GM19324 (cell line): ENCODE data around the gene IST1.

Source experiments
- ATAC-seq: cut with Tn5 transposase; IDR thresholded peaks from one replicate; pipeline ENCODE4 v1.9.1; 2021; ENCODE audit warnings: mild to moderate bottlenecking, moderate library complexity; ENCODE audit not compliant: unreplicated experiment, low FRiP score

The IST1 gene

DNA sequence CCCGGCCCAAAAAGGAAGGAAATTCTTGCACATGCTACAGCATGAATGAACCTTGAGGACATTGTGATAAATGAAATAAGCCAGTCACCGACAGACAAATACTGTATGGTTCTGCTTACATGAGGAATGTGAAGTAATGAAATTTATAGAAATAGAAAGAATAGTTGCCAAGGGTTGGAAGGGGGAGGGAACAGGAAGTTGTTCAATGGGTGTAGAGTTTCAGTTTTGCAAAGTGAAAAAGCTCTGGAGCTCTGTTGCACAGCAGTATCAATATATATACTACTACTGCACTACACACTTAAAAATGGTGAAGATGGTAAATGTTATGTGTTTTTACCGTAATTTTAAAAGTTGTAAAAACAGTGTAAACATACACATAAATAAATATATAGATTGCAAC, 61.2 kb downstream of the IST1 start:
- no peak for ATAC-seq

DNA sequence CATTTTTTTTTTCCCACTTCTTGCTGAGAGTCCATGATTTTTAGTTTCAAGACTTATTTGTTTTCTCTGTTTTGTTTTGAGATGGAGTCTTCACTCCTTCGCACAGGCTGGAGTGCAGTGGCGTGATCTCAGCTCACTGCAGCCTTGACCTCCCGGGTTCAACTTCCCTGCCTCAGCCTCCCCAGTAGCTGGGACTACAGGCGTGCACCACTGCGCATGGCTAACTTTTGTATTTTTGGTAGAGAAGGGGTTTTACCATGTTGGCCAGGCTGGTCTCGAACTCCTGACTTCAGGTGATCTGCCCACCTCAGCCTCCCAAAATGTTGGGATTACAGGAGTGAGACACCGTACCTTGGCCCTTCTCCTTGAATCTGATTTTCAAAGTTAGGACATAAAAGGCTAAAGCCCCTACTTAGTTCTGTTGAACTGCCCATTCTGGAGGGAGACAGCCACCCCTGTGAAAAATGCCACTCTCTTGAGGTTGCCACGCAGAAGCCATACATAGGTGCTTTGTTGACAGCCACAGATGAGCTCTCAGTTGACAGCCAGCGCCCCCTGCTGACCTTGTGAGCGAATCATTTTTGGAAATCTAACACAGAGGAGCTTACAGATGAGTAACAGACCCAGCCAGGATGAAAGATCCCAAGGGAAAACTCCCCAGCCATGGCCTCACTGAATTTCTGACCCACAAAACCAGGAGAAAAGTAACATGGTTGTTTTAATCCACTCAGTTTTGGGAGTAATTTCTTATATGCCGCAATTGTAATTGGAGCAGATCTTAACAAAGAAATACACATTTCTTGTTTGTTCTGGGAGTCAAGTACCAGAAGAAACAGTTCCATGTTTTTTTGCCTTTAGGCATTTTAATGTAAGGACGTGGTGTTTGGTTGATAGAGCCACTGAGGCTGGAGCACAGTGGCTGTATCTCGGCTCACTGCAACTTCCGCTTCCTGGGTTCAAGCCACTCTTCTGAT, 66.0 kb downstream of the IST1 start:
- ATAC-seq = no peak

DNA sequence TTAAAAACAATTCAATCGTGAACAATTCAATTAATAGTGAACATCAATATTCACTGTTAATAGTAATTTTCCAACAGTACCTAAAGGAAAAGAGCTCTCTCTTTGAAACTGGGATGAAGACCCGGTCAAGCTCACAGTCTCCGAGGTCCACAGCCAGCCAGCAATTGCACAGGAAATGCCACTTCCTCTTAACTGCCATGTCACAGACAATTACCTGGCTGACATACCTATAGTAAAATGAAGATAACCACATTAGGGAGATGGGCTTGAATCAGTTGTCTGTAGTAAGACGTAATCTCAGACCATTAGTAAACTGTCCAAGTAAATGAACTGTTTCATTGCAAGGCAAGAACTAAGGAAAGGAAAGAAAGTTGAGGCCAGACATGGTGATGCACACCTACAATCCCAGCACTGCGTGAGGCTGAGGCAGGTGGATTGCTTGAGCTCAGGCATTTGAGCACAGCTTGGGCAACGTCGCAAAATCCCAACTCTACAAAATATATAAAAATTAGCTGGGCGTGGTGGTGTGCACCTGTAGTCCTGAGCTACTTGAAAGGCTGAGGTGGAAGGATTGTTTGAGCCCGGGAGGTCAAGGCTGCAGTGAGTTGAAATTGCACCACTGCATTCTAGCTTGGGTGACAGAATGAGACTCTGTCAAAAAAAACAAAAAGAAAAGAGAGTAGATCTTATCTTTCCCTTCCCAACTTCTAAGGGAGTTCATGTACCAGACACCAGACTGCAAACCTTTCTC, 68.0 kb downstream of the IST1 start:
- ATAC-seq = no peak

GRCh38 chr16:71965223-71965622, 69.9 kb downstream of the IST1 start:
- no peak for ATAC-seq

- ATAC-seq = no peak
Observed at GRCh38 chr16:71966932-71967331, 71.6 kb downstream of the IST1 start.

DNA sequence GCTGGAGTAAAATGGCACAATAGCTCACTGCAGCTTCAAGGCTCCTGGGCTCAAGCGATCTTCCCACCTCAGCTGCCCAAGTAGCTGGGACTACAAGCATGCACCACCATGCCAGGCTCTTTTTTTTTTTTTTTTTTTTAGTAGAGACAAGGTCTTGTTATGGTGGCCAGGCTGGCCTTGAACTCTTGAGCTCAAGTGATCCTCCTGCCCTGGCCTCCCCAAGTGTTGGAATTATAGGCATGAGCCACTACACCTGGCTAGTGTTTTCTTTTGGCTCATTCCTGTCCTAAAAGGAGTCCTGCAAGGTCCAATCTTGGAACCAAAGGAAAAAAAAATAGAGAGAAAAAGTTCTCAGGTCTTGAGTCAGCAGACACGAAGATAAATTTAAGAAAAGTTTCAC, 74.0 kb downstream of the IST1 start:
- ATAC-seq = no peak

DNA sequence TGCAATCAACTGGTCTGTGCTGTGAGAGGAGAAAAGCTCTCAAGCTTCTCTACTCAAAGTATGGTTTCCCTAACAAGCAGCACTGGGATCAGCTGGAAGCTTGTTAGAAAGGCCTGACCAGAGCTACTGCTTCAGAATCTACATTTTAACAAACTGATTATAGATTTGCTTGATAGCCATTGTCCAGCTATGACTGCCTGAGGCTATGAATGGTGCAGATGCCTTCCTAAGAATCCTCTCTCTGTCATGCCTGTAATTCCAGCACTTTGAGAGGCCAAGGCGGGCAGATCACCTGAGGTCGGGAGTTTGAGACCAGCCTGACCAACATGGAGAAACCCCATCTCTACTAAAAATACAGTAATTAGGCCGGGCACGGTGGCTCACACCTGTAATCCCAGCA, 76.2 kb downstream of the IST1 start:
- ATAC-seq = no peak

DNA sequence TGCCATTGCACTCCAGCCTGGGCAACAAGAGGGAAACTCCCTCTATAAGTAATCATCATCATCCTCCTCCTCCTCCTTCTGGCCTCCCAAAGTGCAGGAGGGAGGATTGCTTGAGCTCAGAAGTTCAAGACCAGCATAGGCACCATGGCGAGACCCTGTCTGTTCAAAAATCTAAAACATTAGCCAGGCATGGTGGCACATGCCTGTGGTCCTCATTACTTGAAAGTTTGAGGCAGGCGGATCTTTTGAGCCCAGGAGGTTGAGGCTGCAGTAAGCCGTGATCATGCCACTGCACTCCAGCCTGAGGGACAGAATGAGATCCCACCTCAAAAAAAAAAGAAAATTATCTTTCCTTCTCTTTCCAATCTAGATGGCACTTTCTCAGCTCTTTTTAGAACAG, 77.0 kb downstream of the IST1 start:
- no peak for ATAC-seq

DNA sequence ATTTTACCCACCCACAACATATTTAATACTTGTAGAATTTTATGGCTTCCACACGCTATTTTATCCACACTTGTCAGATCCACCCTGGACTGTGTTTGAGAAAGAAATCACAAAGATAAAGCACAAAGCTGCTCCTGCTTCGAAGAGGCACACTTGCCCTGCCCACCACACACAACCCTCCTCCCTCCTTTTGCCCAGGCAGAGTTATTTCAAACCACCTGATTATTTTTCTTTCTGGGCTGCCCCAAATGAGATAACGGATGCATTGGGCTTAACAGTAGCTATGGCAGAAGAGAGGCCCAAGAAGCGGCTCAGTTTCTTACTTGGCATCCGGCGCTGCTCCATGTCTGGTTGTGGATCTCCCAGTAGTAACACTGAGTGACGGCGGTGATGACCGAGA, 77.7 kb downstream of the IST1 start:
- ATAC-seq = no peak

DNA sequence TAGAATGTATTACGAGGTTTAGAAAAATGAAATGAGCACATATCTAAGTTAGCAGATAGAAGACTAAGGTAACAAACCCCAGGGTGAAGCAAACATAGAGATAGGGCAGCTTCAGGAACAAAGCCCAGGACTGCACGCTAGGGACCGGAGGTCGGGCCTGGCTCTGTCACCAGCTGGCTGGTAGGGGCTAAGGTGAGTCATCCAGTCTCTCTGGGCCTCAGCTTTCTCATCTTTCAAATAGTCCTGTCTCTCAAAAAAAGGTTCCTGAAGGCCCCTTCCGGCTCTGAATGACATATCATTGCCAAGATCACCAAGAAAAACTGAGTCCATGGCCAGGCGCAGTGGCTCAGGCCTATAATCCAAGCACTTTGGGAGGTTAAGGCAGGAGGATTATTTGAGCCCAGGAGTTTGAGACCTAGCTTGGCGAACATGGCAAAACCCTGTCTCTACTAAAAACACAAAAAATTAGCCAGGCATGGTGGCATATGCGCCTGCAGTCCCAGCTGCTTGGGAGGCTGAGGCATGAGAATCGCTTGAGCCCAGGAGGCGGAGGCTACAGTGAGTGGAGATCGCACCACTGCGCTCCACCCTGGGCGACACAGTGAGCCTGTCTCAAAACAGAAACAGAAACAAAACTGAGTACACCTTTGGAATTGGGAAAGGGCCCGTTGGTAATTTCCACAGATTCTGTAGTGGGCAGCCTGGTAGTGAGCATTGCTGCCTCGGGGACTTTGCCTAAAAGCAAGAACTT, 78.9 kb downstream of the IST1 start:
- no peak for ATAC-seq
